HepG2 (cell line): ENCODE results near the gene TMEM185A. TPM values are rescaled to one million over a fixed set of nuclear protein-coding genes. Genes with fewer than 3 reads are reported as not detected.

ENCODE experiments used
- ATAC-seq: fragments of 200-7000 bp; cut with Tn5 transposase; 3 replicates; pipeline ENCODE4 v1.9.1; 2020; ENCODE audit warnings: mild to moderate bottlenecking, moderate library complexity
- BruUV-seq: library from RNA; stranded (reverse); fragments of 400-500 nt; replicated peaks from 2 replicates; lab custom pipeline; 2021; lab: Mats Ljungman, UMichigan
- CTCF ChIA-PET: fragments of 300-600 bp; formaldehyde crosslinking; extraction: SDS; loops from one replicate; lab custom pipeline; 2021; ENCODE audit warnings: low total read pairs, inconsistent platforms, low intra/inter-chr PET ratio; lab: Yijun Ruan, JAX
- POLR2A ChIA-PET: fragments of 350-600 bp; sonication (Branson Sonifier 250); formaldehyde crosslinking; loops from one replicate; lab custom pipeline; 2020; ENCODE audit warnings: antibody characterized with exemption, inconsistent platforms; lab: Yijun Ruan, JAX
- DNase-seq: peaks from one replicate; pipeline ENCODE4 v3.0.0-alpha.2; 2015; ENCODE audit warnings: low spot score
- FAIRE-seq: peaks from 3 replicates; lab custom pipeline; 2011; peaks lifted over from hg19 to GRCh38; lab: Jason Lieb, UNC
- H2AFZ ChIP-seq: one replicate; pipeline ENCODE4 v1.6.1; 2011; ENCODE audit warnings: low read length, inconsistent platforms
- H3K27ac ChIP-seq: fragments of 300-600 bp; 3 replicates; pipeline ENCODE4 v1.8.0; 2011; ENCODE audit warnings: mixed run types, mild to moderate bottlenecking, mixed read lengths, low read length, inconsistent platforms; ENCODE audit not compliant: insufficient read depth; ENCODE audit errors: extremely low read length
- H3K27me3 ChIP-seq, 2 experiments: fragments of 200-600 bp in 1 of 2; 2 replicates in 1 of 2; 3 replicates in 1 of 2; pipeline versions ENCODE4 v1.6.0 to v1.8.0; 2011; ENCODE audit warnings: low read length in 2 of 2, mild to moderate bottlenecking in 2 of 2, moderate library complexity in 2 of 2, inconsistent platforms in 1 of 2; ENCODE audit not compliant: insufficient read depth in 2 of 2, control insufficient read depth in 1 of 2
- H3K36me3 ChIP-seq, 2 experiments: fragments of 200-600 bp in 1 of 2; replicated peaks in 1 of 2; 2 replicates in 1 of 2; 3 replicates in 1 of 2; pipeline versions ENCODE4 v1.5.1 to v1.8.0; 2011; ENCODE audit warnings: low read length in 2 of 2, inconsistent platforms in 1 of 2; ENCODE audit not compliant: insufficient read depth in 2 of 2, control insufficient read depth in 1 of 2
- H3K4me1 ChIP-seq: 2 replicates; pipeline ENCODE4 v1.5.1; 2012; ENCODE audit warnings: low read length, inconsistent platforms; ENCODE audit not compliant: insufficient read depth
- H3K4me2 ChIP-seq: 2 replicates; pipeline ENCODE4 v1.6.0; 2011; ENCODE audit warnings: low read depth, low read length, inconsistent platforms
- H3K4me3 ChIP-seq, 3 experiments: fragments of 200-600 bp in 1 of 3; sonication (generic), shearing (Covaris generic) in 1 of 3; replicated peaks in 1 of 3; 2 replicates each; pipeline ENCODE4 v1.5.1; 2011 to 2016; ENCODE audit warnings: low read length in 3 of 3, inconsistent platforms in 2 of 3, low read depth in 2 of 3, mild to moderate bottlenecking in 2 of 3, control low read depth in 1 of 3, mixed read lengths in 1 of 3; ENCODE audit not compliant: insufficient read depth in 1 of 3
- H3K79me2 ChIP-seq: one replicate; pipeline ENCODE4 v1.6.1; 2011; ENCODE audit warnings: low read length, inconsistent platforms; ENCODE audit not compliant: insufficient read depth
- H3K9ac ChIP-seq: 2 replicates; pipeline ENCODE4 v1.6.0; 2011; ENCODE audit warnings: mild to moderate bottlenecking, low read depth, low read length, inconsistent platforms; ENCODE audit not compliant: insufficient read depth
- H3K9me3 ChIP-seq: 2 replicates; pipeline ENCODE4 v1.5.1; 2012; ENCODE audit warnings: mild to moderate bottlenecking, low read length
- H4K20me1 ChIP-seq: 2 replicates; pipeline ENCODE4 v1.6.0; 2011; ENCODE audit warnings: inconsistent platforms, mild to moderate bottlenecking, low read length, moderate library complexity; ENCODE audit not compliant: insufficient read depth
- HES4 ChIP-seq: sonication (generic); formaldehyde crosslinking; IDR thresholded peaks from 2 replicates; pipeline ENCODE4 v1.9.0; 2021; ENCODE audit warnings: mild to moderate bottlenecking, missing genetic modification reagents, borderline replicate concordance
- HNRNPL ChIP-seq: fragments of 200-400 bp; formaldehyde crosslinking; IDR thresholded peaks from 2 replicates; pipeline ENCODE4 v1.6.1; 2017; ENCODE audit warnings: mild to moderate bottlenecking, low read depth, low read length
- MAZ ChIP-seq, 2 experiments: sonication (generic) in 1 of 2; formaldehyde crosslinking in 1 of 2; IDR thresholded peaks; 2 replicates each; pipeline versions ENCODE4 v1.5.0 to v1.6.1; 2012 to 2020; ENCODE audit warnings: low read depth in 2 of 2, mild to moderate bottlenecking in 2 of 2, borderline replicate concordance in 1 of 2, improper control_type of control experiment in 1 of 2, low read length in 1 of 2, missing genetic modification reagents in 1 of 2, moderate library complexity in 1 of 2
- ONECUT2 ChIP-seq: sonication (generic); formaldehyde crosslinking; IDR thresholded peaks from 2 replicates; pipeline ENCODE4 v1.4.0; 2020; ENCODE audit warnings: missing genetic modification reagents
- PBX2 ChIP-seq: IDR thresholded peaks from 2 replicates; pipeline ENCODE4 v1.6.1; 2016; ENCODE audit warnings: control low read depth
- SRSF1 ChIP-seq: fragments of 200-400 bp; formaldehyde crosslinking; optimal IDR thresholded peaks from 2 replicates; pipeline ENCODE3; 2017; ENCODE audit warnings: mild to moderate bottlenecking, low read depth, low read length, moderate library complexity
- TCF7L2 ChIP-seq: IDR thresholded peaks from 2 replicates; pipeline ENCODE4 v1.6.1; 2011; ENCODE audit warnings: mild to moderate bottlenecking, low read depth, low read length, moderate library complexity
- TFDP1 ChIP-seq: IDR thresholded peaks from 2 replicates; pipeline ENCODE4 v1.6.1; 2016; ENCODE audit warnings: missing compliant biosample characterization, missing genetic modification reagents, borderline replicate concordance
- ZBTB4 ChIP-seq: sonication (generic); formaldehyde crosslinking; IDR thresholded peaks from 2 replicates; pipeline ENCODE4 v1.4.0; 2020; ENCODE audit warnings: missing genetic modification reagents, mild to moderate bottlenecking, borderline replicate concordance
- ZNF431 ChIP-seq: sonication (generic); formaldehyde crosslinking; IDR thresholded peaks from 2 replicates; pipeline ENCODE4 v1.9.0; 2022; ENCODE audit warnings: missing genetic modification reagents, low read depth, mild to moderate bottlenecking, borderline replicate concordance
- WGBS: methylation state at CpG from one replicate; pipeline ENCODE4 v1.1.6; 2017; ENCODE audit warnings: low lambda C conversion rate; 5-methylcytosine and 5-hydroxymethylcytosine counted together
- in situ Hi-C: cut with HindIII; loops from 2 replicates; pipeline ENCODE4 v1.10.0; 2017; ENCODE audit warnings: low pct_unique_long_range_greater_than_20kb; ENCODE audit not compliant: extremely low pct_ligation_motif_present
- intact Hi-C: fragments of 100-400 bp; cut with micrococcal nuclease; formaldehyde crosslinking; loops from one replicate; pipeline ENCODE4 v1.10.0; 2022; ENCODE audit not compliant: unreplicated experiment
- polyA plus RNA-seq, 8 experiments: library from polyadenylated mRNA; depleted of rRNA in 3 of 8; stranded (reverse) in 7 of 8; unstranded in 1 of 8; fragments of >200 nt; fragmentation: Illumina TruSeq in 4 of 8; extraction: Trizol in 4 of 8; gene quantifications; 2 replicates each; pipeline versions ENCODE4 v1.2.1 to v1.2.3, GENCODE V29; 2011 to 2016; ENCODE audit warnings: low read depth in 4 of 8, missing spikeins in 1 of 8, mixed read lengths in 1 of 8; ENCODE audit not compliant: insufficient read depth in 1 of 8
- total RNA-seq, 5 experiments: library from RNA; depleted of rRNA; stranded (reverse); fragments of >200 nt; fragmentation: Illumina TruSeq; extraction: Trizol; gene quantifications; 2 replicates each; pipeline ENCODE4 v1.2.3, GENCODE V29; 2016; ENCODE audit warnings: low read depth in 1 of 5

The TMEM185A gene
- total and polyA plus RNA-seq, 2 of the 13 experiments (the other 11 are each of a cell fraction or from before 2014, with no cell fraction given): 5.9 to 10.5 TPM

- no peaks in the 10 kb centered on the region for H3K27me3 ChIP-seq
- 20% methylated on average over 2 of the region's 2 CpGs for WGBS
- no peak for TF ChIP-seq ZNF431 (CRISPR knock-in tag)
- no peak for TF ChIP-seq PBX2 (CRISPR knock-in tag)
- FAIRE-seq (no peak), ATAC-seq (no peak), DNase-seq (no peak)
- no peak overlapping the region for H3K4me3 ChIP-seq
- intact Hi-C loops (no loop called here), in situ Hi-C loops (no loop called here)
- no peak overlapping the region for H3K4me2 ChIP-seq
- H4K20me1 ChIP-seq: no peaks in the 10 kb centered on the region
- H3K4me1 ChIP-seq: no peaks in the 10 kb centered on the region
- H3K9me3 ChIP-seq: no peaks in the 10 kb centered on the region
- ChIA-PET POLR2A (no interaction called here), CTCF (no interaction called here)
- H3K36me3 ChIP-seq: no peaks in the 10 kb centered on the region
- no peak overlapping the region for H2AFZ ChIP-seq
- no TSS peak for BruUV-seq
- H3K9ac ChIP-seq: no peak overlapping the region
- no peak overlapping the region for H3K27ac ChIP-seq
- H3K79me2 ChIP-seq: no peaks in the 10 kb centered on the region
These were observed 61.8 kb downstream of the TMEM185A start for GRCh38 chrX:149569770-149570169.

GRCh38 chrX:149568701-149569296 lies 62.8 kb downstream of the TMEM185A start:
- in situ Hi-C loops (no loop called here), intact Hi-C loops (no loop called here)
- no peak overlapping the region for H3K9ac ChIP-seq
- H3K79me2 ChIP-seq: no peaks in the 10 kb centered on the region
- no peak overlapping the region for H2AFZ ChIP-seq
- DNase-seq (no peak), FAIRE-seq (no peak), ATAC-seq (no peak)
- no peaks in the 10 kb centered on the region for H3K9me3 ChIP-seq
- POLR2A ChIA-PET: no interaction called here
- no TSS peak for BruUV-seq
- H3K27me3 ChIP-seq: no peaks in the 10 kb centered on the region
- no peak overlapping the region for H3K4me2 ChIP-seq
- 23% methylated on average over 5 of the region's 5 CpGs for WGBS
- H3K4me1 ChIP-seq: no peaks in the 10 kb centered on the region
- H4K20me1 ChIP-seq: no peaks in the 10 kb centered on the region
- no peak overlapping the region for H3K4me3 ChIP-seq
- H3K27ac ChIP-seq: no peak overlapping the region
- CTCF ChIA-PET: no interaction called here
- H3K36me3 ChIP-seq: no peaks in the 10 kb centered on the region
- TF ChIP-seq SRSF1 (no peak), HES4 (CRISPR knock-in tag) (no peak), HNRNPL (no peak), ONECUT2 (CRISPR knock-in tag) (no peak), ZBTB4 (CRISPR knock-in tag) (no peak), TFDP1 (CRISPR knock-in tag) (no peak), TCF7L2 (no peak), MAZ (IDR thresholded peaks at IDR 0.05; ENCODE audit: borderline replicate concordance, low read depth, low read length) (no peak), MAZ (CRISPR knock-in tag; IDR thresholded peaks at IDR 0.05; ENCODE audit: low read depth) (no peak)
